ENCODE measurements around the gene MUSK.

DNA sequence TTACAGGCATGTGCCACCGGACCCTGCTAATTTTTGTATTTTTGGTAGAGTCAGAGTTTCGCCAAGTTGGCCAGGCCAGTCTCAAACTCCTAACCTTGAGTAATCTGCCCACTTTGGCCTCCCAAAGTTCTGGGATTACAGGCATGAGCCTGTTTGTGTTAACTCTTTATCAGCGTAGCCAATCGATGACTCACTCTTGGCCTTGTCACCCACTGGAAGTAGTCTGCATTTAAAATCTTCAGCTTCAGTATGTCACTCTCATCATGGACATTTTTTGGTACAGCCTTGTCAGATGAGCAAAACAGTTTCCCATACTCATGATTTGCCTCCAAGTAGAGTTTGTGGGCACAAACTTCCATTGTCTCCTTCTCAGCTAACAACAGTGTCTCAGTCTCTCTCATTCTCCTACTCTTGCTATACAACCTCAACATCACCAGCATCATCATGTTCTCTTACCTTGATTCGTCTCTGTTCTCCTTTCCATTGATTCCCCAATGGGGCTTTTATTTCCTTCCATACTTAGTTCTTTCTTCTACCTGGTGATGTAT lies 22.5 kb downstream of the MUSK start:
- no peak for TF ChIP-seq POLR2A (IDR thresholded peaks at IDR 0.05)
- TF ChIP-seq CTCF (IDR thresholded peaks at IDR 0.05), result no peak
